Erythroblast (primary cell): ENCODE measurements around the gene TSC22D2.
"Not testable (repeated sequence)": the region's sequence is repeated elsewhere in the genome, so short reads cannot be mapped to it uniquely, and the experiment has no call there.

Experiments
- DNase-seq, 2 experiments: peaks; one replicate each; lab custom pipeline; 2025; lab: John Stamatoyannopoulos, UW
- GATA1 ChIP-seq: IDR thresholded peaks from 2 replicates; pipeline ENCODE4 v1.6.1; 2011; ENCODE audit warnings: low read depth, mild to moderate bottlenecking, control low read depth, low read length, moderate library complexity
- POLR2A ChIP-seq: IDR thresholded peaks from 2 replicates; pipeline ENCODE4 v1.6.1; 2011; ENCODE audit warnings: mild to moderate bottlenecking, low read length

TSC22D2 gene

GRCh38 chr3:150490277-150490986 lies 82.3 kb downstream of the TSC22D2 start:
- TF ChIP-seq POLR2A, result no peak

GRCh38 chr3:150494411-150494977 lies 86.4 kb downstream of the TSC22D2 start:
- no peak for DNase-seq
- no peak for TF ChIP-seq POLR2A
- TF ChIP-seq GATA1, result no peak

More at GRCh38 chr3:150490277-150490986, 82.3 kb downstream of the TSC22D2 start:
- DNase-seq, result no peak

GRCh38 chr3:150495149-150495548 lies 87.1 kb downstream of the TSC22D2 start:
- no peak for DNase-seq
- TF ChIP-seq POLR2A, result no peak
- no peak for TF ChIP-seq GATA1

- no peak for TF ChIP-seq GATA1
- TF ChIP-seq POLR2A, result no peak
- peak; percentile 64 to 81 for DNase-seq
Measured at GRCh38 chr3:150495563-150496168, 87.6 kb downstream of the TSC22D2 start.

GRCh38 chr3:150497956-150498355 lies 89.9 kb downstream of the TSC22D2 start:
- TF ChIP-seq POLR2A (no peak), GATA1 (no peak)
- DNase-seq, result peak; percentile 19 to 48

- DNase-seq, result not testable (repeated sequence)
Measured at GRCh38 chr3:150500960-150501359, 92.9 kb downstream of the TSC22D2 start.

- TF ChIP-seq POLR2A (no peak), GATA1 (no peak)
Measured at GRCh38 chr3:150503402-150504099, 95.5 kb downstream of the TSC22D2 start.

GRCh38 chr3:150504483-150504882 lies 96.4 kb downstream of the TSC22D2 start:
- DNase-seq, result no peak
- TF ChIP-seq POLR2A (no peak), GATA1 (no peak)

More at GRCh38 chr3:150503402-150504099, 95.5 kb downstream of the TSC22D2 start:
- DNase-seq, result no peak

GRCh38 chr3:150508401-150508800 lies 100.3 kb downstream of the TSC22D2 start:
- DNase-seq, result no peak
- TF ChIP-seq GATA1, result no peak

- DNase-seq, result no peak
- TF ChIP-seq POLR2A (no peak), GATA1 (no peak)
Measured at GRCh38 chr3:150509780-150510179, 101.7 kb downstream of the TSC22D2 start.

GRCh38 chr3:150511122-150511821 lies 103.2 kb downstream of the TSC22D2 start:
- no peak for TF ChIP-seq POLR2A
- no peak for DNase-seq

GRCh38 chr3:150515210-150515609 lies 107.1 kb downstream of the TSC22D2 start:
- DNase-seq, result no peak
- TF ChIP-seq GATA1 (no peak), POLR2A (no peak)
